ENCODE measurements around the gene NHS.

GRCh38 chrX:17412692-17413091 lies 37.7 kb downstream of the NHS start:
- TF ChIP-seq CTCF (conservative IDR thresholded peaks at IDR 0.05; ENCODE audit: low read depth, low read length) (no peak), CEBPB (IDR thresholded peaks at IDR 0.05; ENCODE audit: low read depth, low read length) (no peak), RCOR1 (IDR thresholded peaks at IDR 0.05; ENCODE audit: insufficient replicate concordance, low read length) (no peak), CHD1 (IDR thresholded peaks at IDR 0.05; ENCODE audit: low read depth, low read length) (no peak), FOS (IDR thresholded peaks at IDR 0.05; ENCODE audit: low read depth, low read length) (peak; percentile 77), NFE2L2 (IDR thresholded peaks at IDR 0.05; ENCODE audit: low read depth, low read length) (no peak), POLR2A (IDR thresholded peaks at IDR 0.05; ENCODE audit: low read depth, low read length) (no peak), USF2 (IDR thresholded peaks at IDR 0.05; ENCODE audit: low read depth, low read length) (no peak), RAD21 (IDR thresholded peaks at IDR 0.05; ENCODE audit: low read length) (no peak), MXI1 (IDR thresholded peaks at IDR 0.05; ENCODE audit: borderline replicate concordance, low read depth, low read length) (no peak), RFX5 (IDR thresholded peaks at IDR 0.05; ENCODE audit: low read depth, low read length) (no peak), MAFK (IDR thresholded peaks at IDR 0.05; ENCODE audit: low read depth, low read length) (no peak)
- TF ChIP-seq, protein P1, sequence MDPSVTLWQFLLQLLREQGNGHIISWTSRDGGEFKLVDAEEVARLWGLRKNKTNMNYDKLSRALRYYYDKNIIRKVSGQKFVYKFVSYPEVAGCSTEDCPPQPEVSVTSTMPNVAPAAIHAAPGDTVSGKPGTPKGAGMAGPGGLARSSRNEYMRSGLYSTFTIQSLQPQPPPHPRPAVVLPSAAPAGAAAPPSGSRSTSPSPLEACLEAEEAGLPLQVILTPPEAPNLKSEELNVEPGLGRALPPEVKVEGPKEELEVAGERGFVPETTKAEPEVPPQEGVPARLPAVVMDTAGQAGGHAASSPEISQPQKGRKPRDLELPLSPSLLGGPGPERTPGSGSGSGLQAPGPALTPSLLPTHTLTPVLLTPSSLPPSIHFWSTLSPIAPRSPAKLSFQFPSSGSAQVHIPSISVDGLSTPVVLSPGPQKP (IDR thresholded peaks at IDR 0.05; ENCODE audit: borderline replicate concordance, low read depth, low read length), result no peak
